Measurements from ENCODE around the gene HS3ST2. TPM values are rescaled to one million over a fixed set of nuclear protein-coding genes. Genes with fewer than 3 reads are reported as not detected.
A peak's percentile ranks its signal among the peaks of the same experiment; 100 is the strongest.

The HS3ST2 gene
- total and polyA plus RNA-seq, 2 of the 8 experiments (the other 6 are each of a cell fraction or from before 2014, with no cell fraction given): 1.7 to 3.7 TPM

DNA sequence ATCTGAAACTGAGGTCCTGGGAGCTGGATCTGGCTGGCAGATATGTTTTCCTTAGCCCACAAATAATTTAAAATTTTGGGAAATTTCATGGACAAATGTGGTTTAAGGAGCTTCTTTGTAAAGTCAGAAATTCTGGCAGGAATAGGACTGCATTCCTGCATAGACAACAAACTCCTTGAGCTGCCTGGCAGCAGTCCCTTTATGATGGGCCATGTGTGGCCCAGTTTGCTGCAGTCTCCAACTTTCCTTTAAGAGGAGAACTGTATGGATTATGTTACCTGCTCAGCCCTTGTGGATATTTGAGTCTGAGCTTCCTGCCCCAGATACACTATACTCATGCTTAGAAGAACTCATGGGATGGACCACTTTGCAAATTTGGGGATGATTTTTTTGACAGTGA, 48.5 kb upstream of the HS3ST2 start:
- ChIA-PET CTCF (ENCODE audit: partially characterized antibody) (interaction anchor here (1.4 kb wide), 1 partner anchor 9 kb away, joined by 6 read pairs; no protein-coding TSS in a partner anchor), POLR2A (ENCODE audit: partially characterized antibody) (no interaction called here)
- H2BK15ac ChIP-seq (ENCODE audit: low read length): no peak overlapping the region
- peak overlapping the region; percentile 42; the same call in 1 of the 2 replicates for H2AFZ ChIP-seq (ENCODE audit: low read length)
- no peak overlapping the region for H4K8ac ChIP-seq (ENCODE audit: extremely low read depth, insufficient read depth, low read length)
- no peak overlapping the region for H3K18ac ChIP-seq (ENCODE audit: extremely low read depth, low read length)
- H3K79me1 ChIP-seq (ENCODE audit: low read depth, low read length): no peaks in the 10 kb centered on the region
- H4K20me1 ChIP-seq (replicated peaks in 1 of 2; ENCODE audit: control insufficient read depth in 1 of 2, insufficient read depth in 2 of 2, low read length in 2 of 2): no peaks in the 10 kb centered on the region
- H3K4ac ChIP-seq (replicated peaks; ENCODE audit: insufficient read length, low read depth, low read length): no peak overlapping the region
- no peak overlapping the region for H2BK5ac ChIP-seq (ENCODE audit: low read depth, low read length)
- no peak overlapping the region for H4K91ac ChIP-seq (replicated peaks; ENCODE audit: insufficient read length, low read length)
- no peak overlapping the region for H3K27ac ChIP-seq (ENCODE audit: low read depth, low read length)
- no peak overlapping the region for H3K4me2 ChIP-seq (ENCODE audit: insufficient read depth in 1 of 2, low read depth in 2 of 2, low read length in 2 of 2)
- no peaks in the 10 kb centered on the region for H3K36me3 ChIP-seq (ENCODE audit: control insufficient read depth in 2 of 4, insufficient read depth in 4 of 4, low read length in 3 of 4)
- H3K9me3 ChIP-seq (ENCODE audit: insufficient read depth in 2 of 2, low read depth in 1 of 2, low read length in 1 of 2): no peaks in the 10 kb centered on the region
- no peak overlapping the region for H3K23ac ChIP-seq (ENCODE audit: insufficient read length)
- H3K23me2 ChIP-seq (ENCODE audit: low read depth, low read length): no peaks in the 10 kb centered on the region
- FAIRE-seq (no peak), DNase-seq (ENCODE audit: low read depth in 1 of 2, low spot score in 2 of 2) (no peak)
- no peak overlapping the region for H2BK12ac ChIP-seq (ENCODE audit: low read depth, low read length)
- no peak overlapping the region for H4K5ac ChIP-seq (ENCODE audit: insufficient read length, low read depth, low read length)
- H3K4me3 ChIP-seq (ENCODE audit: extremely low read depth in 1 of 4, insufficient read depth in 2 of 4, low read depth in 3 of 4, low read length in 4 of 4): no peak overlapping the region
- no peaks in the 10 kb centered on the region for H3K79me2 ChIP-seq (ENCODE audit: control insufficient read depth in 1 of 2, insufficient read depth in 2 of 2, low read length in 2 of 2)
- peaks cover 0 to 11% (median 1%) of the 10 kb centered on the region in 4 experiments; a peak in 3 of 7 replicates for H3K4me1 ChIP-seq (replicated peaks in 1 of 4; ENCODE audit: control insufficient read depth in 3 of 4, insufficient read depth in 4 of 4, low read length in 3 of 4)
- no peak overlapping the region for H2AK5ac ChIP-seq (ENCODE audit: low read depth, low read length)
- no peak overlapping the region for H3K14ac ChIP-seq (ENCODE audit: insufficient read length)
- H2BK20ac ChIP-seq (ENCODE audit: low read length): no peak overlapping the region
- TF ChIP-seq, protein P1, sequence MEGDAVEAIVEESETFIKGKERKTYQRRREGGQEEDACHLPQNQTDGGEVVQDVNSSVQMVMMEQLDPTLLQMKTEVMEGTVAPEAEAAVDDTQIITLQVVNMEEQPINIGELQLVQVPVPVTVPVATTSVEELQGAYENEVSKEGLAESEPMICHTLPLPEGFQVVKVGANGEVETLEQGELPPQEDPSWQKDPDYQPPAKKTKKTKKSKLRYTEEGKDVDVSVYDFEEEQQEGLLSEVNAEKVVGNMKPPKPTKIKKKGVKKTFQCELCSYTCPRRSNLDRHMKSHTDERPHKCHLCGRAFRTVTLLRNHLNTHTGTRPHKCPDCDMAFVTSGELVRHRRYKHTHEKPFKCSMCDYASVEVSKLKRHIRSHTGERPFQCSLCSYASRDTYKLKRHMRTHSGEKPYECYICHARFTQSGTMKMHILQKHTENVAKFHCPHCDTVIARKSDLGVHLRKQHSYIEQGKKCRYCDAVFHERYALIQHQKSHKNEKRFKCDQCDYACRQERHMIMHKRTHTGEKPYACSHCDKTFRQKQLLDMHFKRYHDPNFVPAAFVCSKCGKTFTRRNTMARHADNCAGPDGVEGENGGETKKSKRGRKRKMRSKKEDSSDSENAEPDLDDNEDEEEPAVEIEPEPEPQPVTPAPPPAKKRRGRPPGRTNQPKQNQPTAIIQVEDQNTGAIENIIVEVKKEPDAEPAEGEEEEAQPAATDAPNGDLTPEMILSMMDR (IDR thresholded peaks at IDR 0.05; ENCODE audit: control extremely low read depth in 1 of 3, insufficient read depth in 1 of 3, low read depth in 1 of 3, low read length in 3 of 3): no peak
- no peak for TF ChIP-seq ZNF274 (IDR thresholded peaks at IDR 0.05; ENCODE audit: borderline replicate concordance, extremely low read depth, low read length)
- TF ChIP-seq YY1 (IDR thresholded peaks at IDR 0.05; ENCODE audit: low read depth, low read length): no peak
- TF ChIP-seq, protein P2, sequence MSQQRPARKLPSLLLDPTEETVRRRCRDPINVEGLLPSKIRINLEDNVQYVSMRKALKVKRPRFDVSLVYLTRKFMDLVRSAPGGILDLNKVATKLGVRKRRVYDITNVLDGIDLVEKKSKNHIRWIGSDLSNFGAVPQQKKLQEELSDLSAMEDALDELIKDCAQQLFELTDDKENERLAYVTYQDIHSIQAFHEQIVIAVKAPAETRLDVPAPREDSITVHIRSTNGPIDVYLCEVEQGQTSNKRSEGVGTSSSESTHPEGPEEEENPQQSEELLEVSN (IDR thresholded peaks at IDR 0.05): no peak
- TF ChIP-seq BCL11A (IDR thresholded peaks at IDR 0.05; ENCODE audit: low read depth in 2 of 2, low read length in 2 of 2): no peak
- no peak for TF ChIP-seq RXRA (IDR thresholded peaks at IDR 0.05; ENCODE audit: insufficient read depth, low read depth, low read length)
- no peak for TF ChIP-seq NRF1 (IDR thresholded peaks at IDR 0.05; ENCODE audit: low read depth, low read length)
- no peak for TF ChIP-seq FOSL1 (IDR thresholded peaks at IDR 0.05; ENCODE audit: insufficient read depth, low read depth, low read length)
- TF ChIP-seq CBX8 (IDR thresholded peaks at IDR 0.05; ENCODE audit: borderline replicate concordance, low read depth, low read length): no peak
- H3K9ac ChIP-seq (replicated peaks in 1 of 4; ENCODE audit: extremely low read depth in 1 of 4, low read depth in 3 of 4, low read length in 3 of 4): no peak overlapping the region
- H3K56ac ChIP-seq (replicated peaks; ENCODE audit: insufficient read length, low read depth, low read length): no peak overlapping the region
- H3K27me3 ChIP-seq (replicated peaks in 1 of 4; ENCODE audit: control insufficient read depth in 3 of 4, extremely low read depth in 1 of 4, insufficient read depth in 3 of 4, low read length in 3 of 4): no peaks in the 10 kb centered on the region
- H2BK120ac ChIP-seq (replicated peaks; ENCODE audit: low read depth, low read length): no peak overlapping the region
